ENCODE results near the gene ZNF157.

Gene ZNF157

GRCh38 chrX:47351706-47352105 lies 18.7 kb upstream of the ZNF157 start:
- Histone ChIP-seq H3K4me2 (ENCODE audit: low read length) (no peak overlapping the region), H3K79me2 (no peaks in the 10 kb centered on the region), H3K4me3 (ENCODE audit: low read depth, low read length) (no peak overlapping the region), H3K9ac (no peak overlapping the region), H3K27me3 (ENCODE audit: control insufficient read depth, insufficient read depth, low read length) (no peaks in the 10 kb centered on the region), H3K4me1 (no peaks in the 10 kb centered on the region), H3K27ac (no peak overlapping the region), H3K9me3 (ENCODE audit: control insufficient read depth, low read length) (no peaks in the 10 kb centered on the region), H2AFZ (no peak overlapping the region), H3K36me3 (ENCODE audit: control insufficient read depth, insufficient read depth, low read length) (no peaks in the 10 kb centered on the region)
- TF ChIP-seq, protein P1, sequence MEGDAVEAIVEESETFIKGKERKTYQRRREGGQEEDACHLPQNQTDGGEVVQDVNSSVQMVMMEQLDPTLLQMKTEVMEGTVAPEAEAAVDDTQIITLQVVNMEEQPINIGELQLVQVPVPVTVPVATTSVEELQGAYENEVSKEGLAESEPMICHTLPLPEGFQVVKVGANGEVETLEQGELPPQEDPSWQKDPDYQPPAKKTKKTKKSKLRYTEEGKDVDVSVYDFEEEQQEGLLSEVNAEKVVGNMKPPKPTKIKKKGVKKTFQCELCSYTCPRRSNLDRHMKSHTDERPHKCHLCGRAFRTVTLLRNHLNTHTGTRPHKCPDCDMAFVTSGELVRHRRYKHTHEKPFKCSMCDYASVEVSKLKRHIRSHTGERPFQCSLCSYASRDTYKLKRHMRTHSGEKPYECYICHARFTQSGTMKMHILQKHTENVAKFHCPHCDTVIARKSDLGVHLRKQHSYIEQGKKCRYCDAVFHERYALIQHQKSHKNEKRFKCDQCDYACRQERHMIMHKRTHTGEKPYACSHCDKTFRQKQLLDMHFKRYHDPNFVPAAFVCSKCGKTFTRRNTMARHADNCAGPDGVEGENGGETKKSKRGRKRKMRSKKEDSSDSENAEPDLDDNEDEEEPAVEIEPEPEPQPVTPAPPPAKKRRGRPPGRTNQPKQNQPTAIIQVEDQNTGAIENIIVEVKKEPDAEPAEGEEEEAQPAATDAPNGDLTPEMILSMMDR (IDR thresholded peaks at IDR 0.05): no peak

- TF ChIP-seq, protein P1 (IDR thresholded peaks at IDR 0.05): no peak
These were observed 11.9 kb upstream of the ZNF157 start for GRCh38 chrX:47358387-47359065.

GRCh38 chrX:47360423-47361179 lies 9.8 kb upstream of the ZNF157 start:
- TF ChIP-seq, protein P1 (IDR thresholded peaks at IDR 0.05): no peak
- Histone ChIP-seq H3K27ac (peak overlapping the region; percentile 98), H3K4me3 (ENCODE audit: low read depth, low read length) (no peak overlapping the region)

More at GRCh38 chrX:47358387-47359065, 11.9 kb upstream of the ZNF157 start:
- H3K4me2 ChIP-seq (ENCODE audit: low read length): no peak overlapping the region
- H2AFZ ChIP-seq: peak overlapping the region; percentile 3
- H3K9ac ChIP-seq: no peak overlapping the region
- no peaks in the 10 kb centered on the region for H3K27me3 ChIP-seq (ENCODE audit: control insufficient read depth, insufficient read depth, low read length)
- H3K4me1 ChIP-seq: peaks cover 5% of the 10 kb centered on the region
- H3K9me3 ChIP-seq (ENCODE audit: control insufficient read depth, low read length): no peaks in the 10 kb centered on the region
- no peak overlapping the region for H3K4me3 ChIP-seq (ENCODE audit: low read depth, low read length)
- H3K36me3 ChIP-seq (ENCODE audit: control insufficient read depth, insufficient read depth, low read length): no peaks in the 10 kb centered on the region
- H3K27ac ChIP-seq: no peak overlapping the region
- H3K79me2 ChIP-seq: no peaks in the 10 kb centered on the region

DNA sequence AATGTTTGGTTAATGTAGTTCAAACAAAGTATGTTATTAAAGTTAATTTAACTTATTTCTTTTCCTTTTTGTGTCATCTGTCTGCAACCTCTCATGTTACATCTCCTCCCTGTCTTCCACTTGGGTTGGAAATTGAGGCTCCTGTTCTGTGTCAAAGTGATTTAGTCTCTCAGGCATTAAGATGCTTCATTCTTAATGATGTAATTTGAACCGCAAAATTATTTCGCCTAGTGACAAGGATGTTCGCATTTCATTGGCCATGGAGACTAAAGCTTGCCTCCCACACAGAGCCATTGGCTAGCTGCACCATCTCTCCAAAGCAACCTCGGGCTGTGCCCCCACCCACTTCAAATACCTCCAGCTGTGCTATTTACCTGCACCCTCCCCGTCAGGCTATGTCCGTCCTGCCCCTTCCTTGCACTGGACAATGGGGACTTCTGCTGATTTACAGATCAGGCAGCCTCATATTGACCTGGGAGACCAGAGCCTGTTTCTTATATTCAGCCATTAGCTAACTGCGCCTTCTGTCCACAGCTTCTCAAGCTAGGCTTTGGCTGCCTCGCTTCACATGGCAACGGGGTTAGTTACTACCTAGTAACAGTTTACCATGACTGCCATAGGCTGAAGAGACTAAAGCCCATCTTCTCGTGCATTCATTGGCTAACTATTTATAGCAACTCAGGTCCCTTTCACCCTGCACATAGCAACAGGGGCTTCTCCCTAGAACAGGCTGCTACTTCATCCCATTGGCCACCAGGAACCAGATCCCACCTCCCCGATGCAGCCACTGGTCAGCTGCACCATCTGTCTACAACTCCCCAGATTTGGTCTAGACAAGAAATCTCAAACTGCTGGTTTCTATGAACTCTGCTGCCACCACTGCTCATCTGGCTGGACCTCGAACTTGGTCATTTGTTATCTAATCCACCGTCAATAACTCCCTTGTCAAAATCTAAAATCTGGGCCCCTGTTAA lies 8.6 kb upstream of the ZNF157 start:
- Histone ChIP-seq H3K4me1 (peaks cover 5% of the 10 kb centered on the region), H3K36me3 (ENCODE audit: control insufficient read depth, insufficient read depth, low read length) (no peaks in the 10 kb centered on the region), H3K9ac (no peak overlapping the region), H3K4me3 (ENCODE audit: low read depth, low read length) (peak overlapping the region; percentile 56), H3K27me3 (ENCODE audit: control insufficient read depth, insufficient read depth, low read length) (no peaks in the 10 kb centered on the region), H3K9me3 (ENCODE audit: control insufficient read depth, low read length) (no peaks in the 10 kb centered on the region), H2AFZ (peak overlapping the region; percentile 95), H3K27ac (peak overlapping the region; percentile 98), H3K79me2 (no peaks in the 10 kb centered on the region), H3K4me2 (ENCODE audit: low read length) (peak overlapping the region; percentile 93)
- TF ChIP-seq, protein P1 (IDR thresholded peaks at IDR 0.05): peak; percentile 15

More at GRCh38 chrX:47360423-47361179, 9.8 kb upstream of the ZNF157 start:
- no peak overlapping the region for H3K4me2 ChIP-seq (ENCODE audit: low read length)
- no peaks in the 10 kb centered on the region for H3K79me2 ChIP-seq
- no peaks in the 10 kb centered on the region for H3K36me3 ChIP-seq (ENCODE audit: control insufficient read depth, insufficient read depth, low read length)
- no peak overlapping the region for H3K9ac ChIP-seq
- H3K27me3 ChIP-seq (ENCODE audit: control insufficient read depth, insufficient read depth, low read length): no peaks in the 10 kb centered on the region
- peak overlapping the region; percentile 95 for H2AFZ ChIP-seq
- H3K4me1 ChIP-seq: peaks cover 5% of the 10 kb centered on the region
- no peaks in the 10 kb centered on the region for H3K9me3 ChIP-seq (ENCODE audit: control insufficient read depth, low read length)
